ENCODE results near the gene C11orf97. TPM values are rescaled to one million over a fixed set of nuclear protein-coding genes. Genes with fewer than 3 reads are reported as not detected.

Gene C11orf97
- total RNA-seq, 4 donors from 2014 or later, result not detected

GRCh38 chr11:94533696-94534630 lies 21.7 kb downstream of the C11orf97 start:
- ATAC-seq (no peak), DNase-seq (no peak)
- no peak for TF ChIP-seq POLR2A (IDR thresholded peaks at IDR 0.05)
- TF ChIP-seq CTCF (IDR thresholded peaks at IDR 0.05 in 4 of 5, conservative IDR thresholded peaks at IDR 0.05 in 1 of 5), result no peak
- in situ Hi-C loops (cut with MboI; ENCODE audit: low sequenced_read_pairs in 4 of 4) (no loop called here), intact Hi-C loops (cut with DNase I; ENCODE audit: low total_unique reads) (no loop called here)
- H3K9me3 ChIP-seq, result no peaks in the 10 kb centered on the region
- H3K4me1 ChIP-seq, result no peaks in the 10 kb centered on the region
- no peaks in the 10 kb centered on the region for H3K36me3 ChIP-seq
- H3K27ac ChIP-seq, result no peak overlapping the region
- no peak overlapping the region for H3K4me3 ChIP-seq
- no peaks in the 10 kb centered on the region for H3K27me3 ChIP-seq

- no peak for TF ChIP-seq POLR2A (IDR thresholded peaks at IDR 0.05)
- TF ChIP-seq CTCF (IDR thresholded peaks at IDR 0.05 in 4 of 5, conservative IDR thresholded peaks at IDR 0.05 in 1 of 5), result no peak
- ATAC-seq (no peak), DNase-seq (no peak)
- no peaks in the 10 kb centered on the region for H3K27me3 ChIP-seq
- H3K4me1 ChIP-seq, result no peaks in the 10 kb centered on the region
- in situ Hi-C loops (cut with MboI; ENCODE audit: low sequenced_read_pairs in 4 of 4), result no loop called here
- no peaks in the 10 kb centered on the region for H3K36me3 ChIP-seq
- intact Hi-C loops (cut with DNase I; ENCODE audit: low total_unique reads), result no loop called here
- no peak overlapping the region for H3K27ac ChIP-seq
- no peak overlapping the region for H3K4me3 ChIP-seq
- H3K9me3 ChIP-seq, result no peaks in the 10 kb centered on the region
Observed at GRCh38 chr11:94536386-94536785, 24.1 kb downstream of the C11orf97 start.

GRCh38 chr11:94537031-94537600 lies 24.9 kb downstream of the C11orf97 start:
- Histone ChIP-seq H3K27me3 (no peaks in the 10 kb centered on the region), H3K36me3 (no peaks in the 10 kb centered on the region), H3K9me3 (no peaks in the 10 kb centered on the region), H3K4me3 (no peak overlapping the region), H3K27ac (no peak overlapping the region), H3K4me1 (no peaks in the 10 kb centered on the region)
- no peak for DNase-seq
- ATAC-seq, result no peak
- intact Hi-C loops (cut with DNase I; ENCODE audit: low total_unique reads) (no loop called here), in situ Hi-C loops (cut with MboI; ENCODE audit: low sequenced_read_pairs in 4 of 4) (no loop called here)
- TF ChIP-seq POLR2A (IDR thresholded peaks at IDR 0.05) (no peak), CTCF (IDR thresholded peaks at IDR 0.05 in 4 of 5, conservative IDR thresholded peaks at IDR 0.05 in 1 of 5) (no peak)

DNA sequence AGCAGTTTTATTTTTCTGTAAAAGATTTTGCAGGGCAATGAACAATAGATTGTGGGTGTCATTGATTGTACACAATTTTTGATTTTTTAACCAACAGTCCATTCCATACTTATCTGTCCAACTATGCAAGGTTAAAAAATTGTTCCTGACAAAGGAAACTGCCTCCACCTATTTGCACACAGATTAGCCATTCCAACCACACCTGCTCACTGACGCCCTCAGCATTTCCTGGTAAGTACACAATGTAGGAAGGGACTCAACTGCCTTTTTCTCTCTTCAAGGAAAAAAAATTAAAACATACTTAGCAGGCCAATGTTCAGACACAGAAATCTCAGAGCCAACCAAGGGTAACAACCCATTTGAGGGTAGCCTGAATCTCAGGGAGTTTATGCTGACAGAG lies 27.2 kb downstream of the C11orf97 start:
- TF ChIP-seq CTCF (IDR thresholded peaks at IDR 0.05 in 4 of 5, conservative IDR thresholded peaks at IDR 0.05 in 1 of 5), result no peak
- TF ChIP-seq POLR2A (IDR thresholded peaks at IDR 0.05), result no peak
- Histone ChIP-seq H3K27me3 (no peaks in the 10 kb centered on the region), H3K4me3 (no peak overlapping the region), H3K4me1 (peaks cover 0 to 4% of the 10 kb centered on the region in 2 donors), H3K9me3 (no peaks in the 10 kb centered on the region), H3K36me3 (no peaks in the 10 kb centered on the region), H3K27ac (no peak overlapping the region)
- intact Hi-C loops (cut with DNase I; ENCODE audit: low total_unique reads), result no loop called here
- in situ Hi-C loops (cut with MboI; ENCODE audit: low sequenced_read_pairs in 4 of 4), result no loop called here
- ATAC-seq (no peak), DNase-seq (no peak)

All from gastrocnemius medialis (tissue), 4 donors.